ENCODE measurements around the gene PIEZO2.

PIEZO2 gene

GRCh38 chr18:10852385-10853303, 296.7 kb downstream of the PIEZO2 start:
- ChIA-PET POLR2A (no interaction called here), CTCF (interaction anchor here (0.6 to 6.2 kb wide), 38 partner anchors 7 to 995 kb away, joined by 3 to 119 read pairs (median 5); partner anchors contain the start of gene PIEZO2)
- H3K27ac ChIP-seq (ENCODE audit: extremely low read depth, low read depth, low read length), result no peak overlapping the region
- H3K36me3 ChIP-seq (ENCODE audit: control insufficient read depth in 2 of 2, insufficient read depth in 1 of 2, low read length in 2 of 2), result no peaks in the 10 kb centered on the region
- no peak for TF ChIP-seq FEZF1 (tag by site-specific recombination; IDR thresholded peaks at IDR 0.05)
- no peak for TF ChIP-seq ZNF585B (tag by site-specific recombination; IDR thresholded peaks at IDR 0.05)
- no peak for TF ChIP-seq ZNF266 (tag by site-specific recombination; IDR thresholded peaks at IDR 0.05; ENCODE audit: low read depth)
- TF ChIP-seq HOXA7 (CRISPR knock-in tag; IDR thresholded peaks at IDR 0.05; ENCODE audit: borderline replicate concordance), result no peak
- H3K4me3 ChIP-seq (ENCODE audit: low read depth, low read length), result no peak overlapping the region
- H3K4me1 ChIP-seq (ENCODE audit: control insufficient read depth, insufficient read depth, low read length), result peaks cover 4% of the 10 kb centered on the region; the same call in 1 of the 2 replicates
- no peaks in the 10 kb centered on the region for H3K9me3 ChIP-seq (ENCODE audit: control insufficient read depth, insufficient read depth, low read depth, low read length)

GRCh38 chr18:10851824-10852319, 297.5 kb downstream of the PIEZO2 start:
- POLR2A ChIA-PET, result no interaction called here
- peaks cover 4% of the 10 kb centered on the region; the same call in 1 of the 2 replicates for H3K4me1 ChIP-seq (ENCODE audit: control insufficient read depth, insufficient read depth, low read length)
- H3K4me3 ChIP-seq (ENCODE audit: low read depth, low read length), result no peak overlapping the region

More at GRCh38 chr18:10851824-10852319, 297.5 kb downstream of the PIEZO2 start:
- Histone ChIP-seq H3K27ac (ENCODE audit: extremely low read depth, low read depth, low read length) (no peak overlapping the region), H3K36me3 (ENCODE audit: control insufficient read depth in 2 of 2, insufficient read depth in 1 of 2, low read length in 2 of 2) (no peaks in the 10 kb centered on the region), H3K9me3 (ENCODE audit: control insufficient read depth, insufficient read depth, low read depth, low read length) (no peaks in the 10 kb centered on the region)
- CTCF ChIA-PET, result interaction anchor here (0.6 to 6.2 kb wide), 51 partner anchors 8 to 1113 kb away, joined by 3 to 119 read pairs (median 4); partner anchors contain the start of gene PIEZO2
- TF ChIP-seq ZNF16 (tag by site-specific recombination; IDR thresholded peaks at IDR 0.05; ENCODE audit: low read depth) (no peak), ZBTB11 (tag by site-specific recombination; conservative IDR thresholded peaks at IDR 0.05; ENCODE audit: low read depth) (no peak), ZNF292 (tag by site-specific recombination; IDR thresholded peaks at IDR 0.05; ENCODE audit: borderline replicate concordance, low read depth) (no peak), CTCF (tag by site-specific recombination; IDR thresholded peaks at IDR 0.05) (peak; percentile 44; the same call in 1 of the 2 replicates), ZNF513 (tag by site-specific recombination; IDR thresholded peaks at IDR 0.05) (no peak), ZNF654 (tag by site-specific recombination; IDR thresholded peaks at IDR 0.05; ENCODE audit: low read depth) (peak; percentile 80), PRDM10 (tag by site-specific recombination; IDR thresholded peaks at IDR 0.05) (peak; percentile 20; the same call in 1 of the 2 replicates)
